Epithelial cell of esophagus (primary cell): ENCODE measurements around the gene EPHA8.
A peak's percentile ranks its signal among the peaks of the same experiment; 100 is the strongest.

Experiments used
- DNase-seq: peaks from one replicate; pipeline ENCODE4 v3.0.0; 2010; ENCODE audit warnings: low read depth
- H3K4me3 ChIP-seq: 2 replicates; pipeline ENCODE4 v1.5.1; 2011; ENCODE audit warnings: mild to moderate bottlenecking, low read length, control low read depth
- CTCF ChIP-seq: IDR thresholded peaks from 2 replicates; pipeline ENCODE4 v1.5.1; 2011; ENCODE audit warnings: low read depth, mild to moderate bottlenecking, low read length, control low read depth, inconsistent platforms; ENCODE audit not compliant: insufficient read depth; ENCODE audit errors: missing control alignments

Gene EPHA8

GRCh38 chr1:22553104-22553880, 10.0 kb upstream of the EPHA8 start:
- no peak for TF ChIP-seq CTCF
- H3K4me3 ChIP-seq: no peak overlapping the region
- no peak for DNase-seq

- no peak for DNase-seq
- no peak for TF ChIP-seq CTCF
- no peak overlapping the region for H3K4me3 ChIP-seq
Observed at GRCh38 chr1:22553991-22554522, 9.2 kb upstream of the EPHA8 start.

GRCh38 chr1:22555371-22555656, 8.0 kb upstream of the EPHA8 start:
- no peak overlapping the region for H3K4me3 ChIP-seq
- TF ChIP-seq CTCF: no peak
- no peak for DNase-seq

GRCh38 chr1:22556391-22557104, 6.7 kb upstream of the EPHA8 start:
- no peak for DNase-seq
- TF ChIP-seq CTCF: no peak
- H3K4me3 ChIP-seq: no peak overlapping the region

- peak; percentile 57 for DNase-seq
- H3K4me3 ChIP-seq: no peak overlapping the region
- TF ChIP-seq CTCF: no peak
Observed at GRCh38 chr1:22557341-22557950, 5.8 kb upstream of the EPHA8 start.

- TF ChIP-seq CTCF: no peak
- no peak overlapping the region for H3K4me3 ChIP-seq
- no peak for DNase-seq
Observed at GRCh38 chr1:22563671-22564602, 648 bp downstream of the EPHA8 start.
